Osteocyte (in vitro differentiated cells): Measurements from ENCODE around the gene CYSLTR2. TPM values are rescaled to one million over a fixed set of nuclear protein-coding genes. Genes with fewer than 3 reads are reported as not detected.

Source experiments
- total RNA-seq: library from RNA; stranded (reverse); gene quantifications from 2 replicates; pipeline ENCODE4 v1.2.1, GENCODE V29; 2021

Gene CYSLTR2
- total RNA-seq, 1 donor from 2014 or later = not detected

Other genes with a start within 250 kb of the CYSLTR2 start
- gene LPAR6, start 240.8 kb upstream of the CYSLTR2 start, total RNA-seq = 10.1 and 13.0 TPM in 2 replicates
- 12.1 and 12.6 TPM in 2 replicates for gene RCBTB2, start 120.8 kb upstream of the CYSLTR2 start, total RNA-seq